ENCODE results near the gene ATE1. TPM values are rescaled to one million over a fixed set of nuclear protein-coding genes. Genes with fewer than 3 reads are reported as not detected.

ATE1 gene
- total RNA-seq, 3 donors from 2014 or later (not counting 1 experiment from before 2014, with no cell fraction given), result 30.4 to 40.6 (median 30.5) TPM

GRCh38 chr10:121694327-121694965 lies 233.4 kb downstream of the ATE1 start:
- H3K36me3 Mint-ChIP-seq, result no peaks in the 10 kb centered on the region
- H3K27ac ChIP-seq (ENCODE audit: low read length), result no peak overlapping the region
- H3K36me3 ChIP-seq (ENCODE audit: control insufficient read depth, insufficient read depth, low read length), result no peaks in the 10 kb centered on the region
- DNase-seq, result no peak
- no peak overlapping the region for H3K27ac Mint-ChIP-seq
- no peaks in the 10 kb centered on the region for H3K9me3 Mint-ChIP-seq
- ATAC-seq, result no peak
- no peaks in the 10 kb centered on the region for H3K27me3 ChIP-seq (ENCODE audit: control insufficient read depth, insufficient read depth, low read length)
- no peaks in the 10 kb centered on the region for H3K4me1 Mint-ChIP-seq
- no peaks in the 10 kb centered on the region for H3K9me3 ChIP-seq (ENCODE audit: control insufficient read depth, insufficient read depth, low read length)
- no peaks in the 10 kb centered on the region for H3K4me1 ChIP-seq (ENCODE audit: control insufficient read depth, insufficient read depth, low read length)
- TF ChIP-seq CTCF (IDR thresholded peaks at IDR 0.05), result no peak
- peaks cover 4 to 7% of the 10 kb centered on the region in 2 donors for H3K27me3 Mint-ChIP-seq (ENCODE audit: low read depth in 2 of 2)
- no peak overlapping the region for H3K4me3 ChIP-seq (ENCODE audit: low read length)
- H3K4me3 Mint-ChIP-seq, result no peak overlapping the region
- intact Hi-C loops (cut with micrococcal nuclease), result no loop called here
- 61% methylated on average over 3 of the region's 9 CpGs for WGBS (ENCODE audit: insufficient coverage)

GRCh38 chr10:121692626-121693025 lies 235.2 kb downstream of the ATE1 start:
- intact Hi-C loops (cut with micrococcal nuclease), result no loop called here
- no peak for TF ChIP-seq CTCF (IDR thresholded peaks at IDR 0.05)
- Histone ChIP-seq H3K27ac (ENCODE audit: low read length) (no peak overlapping the region), H3K36me3 (ENCODE audit: control insufficient read depth, insufficient read depth, low read length) (no peaks in the 10 kb centered on the region), H3K4me1 (ENCODE audit: control insufficient read depth, insufficient read depth, low read length) (no peaks in the 10 kb centered on the region), H3K27me3 (ENCODE audit: control insufficient read depth, insufficient read depth, low read length) (no peaks in the 10 kb centered on the region), H3K9me3 (ENCODE audit: control insufficient read depth, insufficient read depth, low read length) (no peaks in the 10 kb centered on the region), H3K4me3 (ENCODE audit: low read length) (no peak overlapping the region)
- ATAC-seq (no peak), DNase-seq (no peak)
- WGBS (ENCODE audit: insufficient coverage), result 67% methylated on average over 10 of the region's 10 CpGs
- Mint-ChIP-seq H3K27ac (no peak overlapping the region), H3K4me3 (no peak overlapping the region), H3K9me3 (no peaks in the 10 kb centered on the region), H3K4me1 (no peaks in the 10 kb centered on the region), H3K36me3 (no peaks in the 10 kb centered on the region), H3K27me3 (ENCODE audit: low read depth in 2 of 2) (peaks cover 4 to 7% of the 10 kb centered on the region in 2 donors)

- Mint-ChIP-seq H3K36me3 (no peaks in the 10 kb centered on the region), H3K27me3 (ENCODE audit: low read depth in 2 of 2) (peaks cover 4 to 7% of the 10 kb centered on the region in 2 donors), H3K4me3 (no peak overlapping the region), H3K27ac (no peak overlapping the region), H3K9me3 (no peaks in the 10 kb centered on the region), H3K4me1 (no peaks in the 10 kb centered on the region)
- Histone ChIP-seq H3K27me3 (ENCODE audit: control insufficient read depth, insufficient read depth, low read length) (no peaks in the 10 kb centered on the region), H3K4me3 (ENCODE audit: low read length) (no peak overlapping the region), H3K27ac (ENCODE audit: low read length) (no peak overlapping the region), H3K4me1 (ENCODE audit: control insufficient read depth, insufficient read depth, low read length) (no peaks in the 10 kb centered on the region), H3K9me3 (ENCODE audit: control insufficient read depth, insufficient read depth, low read length) (no peaks in the 10 kb centered on the region), H3K36me3 (ENCODE audit: control insufficient read depth, insufficient read depth, low read length) (no peaks in the 10 kb centered on the region)
- DNase-seq (no peak), ATAC-seq (no peak)
- 75% methylated on average over 3 of the region's 3 CpGs for WGBS (ENCODE audit: insufficient coverage)
- no peak for TF ChIP-seq CTCF (IDR thresholded peaks at IDR 0.05)
- intact Hi-C loops (cut with micrococcal nuclease), result no loop called here
Measured at GRCh38 chr10:121690970-121691369, 236.9 kb downstream of the ATE1 start.

Other genes with a start within 250 kb of the ATE1 start
- 10 to 100 TPM; 47.8 to 60.3 (median 47.9) TPM for gene NSMCE4A, start 47.2 kb upstream of the ATE1 start, total RNA-seq
- not detected for gene TACC2, start 61.1 kb upstream of the ATE1 start, total RNA-seq